Neural cell (in vitro differentiated cells): ENCODE results near the gene TNFRSF12A. TPM values are rescaled to one million over a fixed set of nuclear protein-coding genes. Genes with fewer than 3 reads are reported as not detected.

Experiments
- H2AFZ ChIP-seq: fragments of 200-600, 300-800 bp; sonication (generic), shearing (Covaris generic); 2 replicates; pipeline ENCODE4 v1.6.0; 2014; ENCODE audit warnings: low read depth, mild to moderate bottlenecking, antibody characterized with exemption, low read length, moderate library complexity
- H3F3A ChIP-seq: fragments of 200-600 bp; shearing (Covaris generic); 2 replicates; pipeline ENCODE4 v1.6.1; 2016; ENCODE audit warnings: mild to moderate bottlenecking, moderate library complexity, mixed read lengths, antibody characterized with exemption, low read length; ENCODE audit not compliant: insufficient read depth, poor library complexity, severe bottlenecking
- H3K27ac ChIP-seq: fragments of 200-600, 300-800 bp; sonication (generic), shearing (Covaris generic); 2 replicates; pipeline ENCODE4 v1.5.1; 2014; ENCODE audit warnings: mild to moderate bottlenecking, low read length, moderate library complexity
- H3K27me3 ChIP-seq: fragments of 300-800, 200-600 bp; sonication (generic), shearing (Covaris generic); 2 replicates; pipeline ENCODE4 v1.6.0; 2014; ENCODE audit warnings: mild to moderate bottlenecking, low read depth, low read length, moderate library complexity; ENCODE audit not compliant: insufficient read depth
- H3K36me3 ChIP-seq: fragments of 300-800, 200-600 bp; sonication (generic), shearing (Covaris generic); 2 replicates; pipeline ENCODE4 v1.5.1; 2014; ENCODE audit warnings: mild to moderate bottlenecking, antibody characterized with exemption, low read length, moderate library complexity; ENCODE audit not compliant: insufficient read depth
- H3K4me2 ChIP-seq: fragments of 300-800, 200-600 bp; sonication (generic), shearing (Covaris generic); 2 replicates; pipeline ENCODE4 v1.6.0; 2014; ENCODE audit warnings: mild to moderate bottlenecking, low read length
- H3K4me3 ChIP-seq: fragments of 300-800, 200-600 bp; sonication (generic), shearing (Covaris generic); 2 replicates; pipeline ENCODE4 v1.5.1; 2014; ENCODE audit warnings: mild to moderate bottlenecking, low read length, moderate library complexity
- H3K79me2 ChIP-seq: fragments of 200-600 bp; shearing (Covaris generic); replicated peaks from 2 replicates; pipeline ENCODE4 v1.6.0; 2014; ENCODE audit warnings: mild to moderate bottlenecking, low read length, moderate library complexity; ENCODE audit not compliant: insufficient read depth
- H3K9ac ChIP-seq: fragments of 300-800, 200-600 bp; sonication (generic), shearing (Covaris generic); 2 replicates; pipeline ENCODE4 v1.6.1; 2016; ENCODE audit warnings: mild to moderate bottlenecking, low read length, mixed read lengths
- H3K9me2 ChIP-seq: fragments of 200-600 bp; shearing (Covaris generic); 2 replicates; pipeline ENCODE4 v1.6.1; 2016; ENCODE audit warnings: mild to moderate bottlenecking, low read length, mixed read lengths; ENCODE audit not compliant: insufficient read depth
- H3K9me3 ChIP-seq: fragments of 200-600, 300-800 bp; sonication (generic), shearing (Covaris generic); 2 replicates; pipeline ENCODE4 v1.6.1; 2016; ENCODE audit warnings: mild to moderate bottlenecking, mixed run types, low read length, moderate library complexity, mixed read lengths
- H4K20me1 ChIP-seq: fragments of 200-600 bp; shearing (Covaris generic); 2 replicates; pipeline ENCODE4 v1.6.1; 2016; ENCODE audit warnings: mild to moderate bottlenecking, mixed run types; ENCODE audit not compliant: insufficient read depth
- EP300 ChIP-seq: fragments of 450-650 bp; conservative IDR thresholded peaks from 2 replicates; pipeline ENCODE4 v1.6.1; 2014; ENCODE audit warnings: antibody characterized with exemption, mild to moderate bottlenecking, moderate library complexity; ENCODE audit not compliant: poor library complexity, severe bottlenecking
- EZH2 ChIP-seq: fragments of 200-600, 300-800 bp; shearing (Covaris generic), sonication (generic); IDR thresholded peaks from 2 replicates; pipeline ENCODE4 v1.6.1; 2014; ENCODE audit warnings: antibody characterized with exemption, low read length, borderline replicate concordance, mild to moderate bottlenecking; ENCODE audit not compliant: insufficient read depth, poor library complexity, severe bottlenecking
- MXI1 ChIP-seq: fragments of 450-650 bp; conservative IDR thresholded peaks from 2 replicates; pipeline ENCODE4 v1.6.1; 2014; ENCODE audit warnings: antibody characterized with exemption, mild to moderate bottlenecking; ENCODE audit not compliant: poor library complexity, severe bottlenecking
- POLR2AphosphoS5 ChIP-seq: IDR thresholded peaks from 2 replicates; pipeline ENCODE4 v1.6.1; 2012
- RAD21 ChIP-seq: fragments of 450-650 bp; conservative IDR thresholded peaks from 2 replicates; pipeline ENCODE4 v1.6.1; 2014; ENCODE audit warnings: antibody characterized with exemption, mild to moderate bottlenecking, moderate library complexity
- SMC3 ChIP-seq: fragments of 450-650 bp; conservative IDR thresholded peaks from 2 replicates; pipeline ENCODE4 v1.6.1; 2014; ENCODE audit warnings: antibody characterized with exemption, mild to moderate bottlenecking, moderate library complexity; ENCODE audit not compliant: poor library complexity
- TAF1 ChIP-seq: IDR thresholded peaks from 2 replicates; pipeline ENCODE4 v1.6.1; 2012; ENCODE audit warnings: low read depth
- polyA plus RNA-seq: library from polyadenylated mRNA; depleted of rRNA; stranded (reverse); fragments of >200 nt; gene quantifications from 2 replicates; pipeline ENCODE4 v1.2.3, GENCODE V29; 2014
- TF ChIP-seq, protein P1 (sequence below): fragments of 450-650 bp; IDR thresholded peaks from 2 replicates; pipeline ENCODE4 v1.5.1; 2014; ENCODE audit warnings: antibody characterized with exemption, mild to moderate bottlenecking, moderate library complexity; ENCODE audit not compliant: poor library complexity, severe bottlenecking
- TF ChIP-seq, protein P2 (sequence below): IDR thresholded peaks from 2 replicates; pipeline ENCODE4 v1.6.1; 2012; ENCODE audit warnings: borderline replicate concordance

The TNFRSF12A gene
- polyA plus RNA-seq, 1 donor from 2014 or later = 2.3 TPM

GRCh38 chr16:2999929-3000328 lies 20.2 kb upstream of the TNFRSF12A start:
- Histone ChIP-seq H3K4me2 (no peak overlapping the region), H3F3A (no peaks in the 10 kb centered on the region), H4K20me1 (no peaks in the 10 kb centered on the region), H3K9me2 (no peaks in the 10 kb centered on the region), H2AFZ (no peak overlapping the region), H3K27ac (no peak overlapping the region), H3K9me3 (no peaks in the 10 kb centered on the region), H3K9ac (no peak overlapping the region), H3K36me3 (no peaks in the 10 kb centered on the region), H3K4me3 (no peak overlapping the region), H3K79me2 (no peaks in the 10 kb centered on the region), H3K27me3 (peaks cover 3% of the 10 kb centered on the region)
- TF ChIP-seq, protein P1, sequence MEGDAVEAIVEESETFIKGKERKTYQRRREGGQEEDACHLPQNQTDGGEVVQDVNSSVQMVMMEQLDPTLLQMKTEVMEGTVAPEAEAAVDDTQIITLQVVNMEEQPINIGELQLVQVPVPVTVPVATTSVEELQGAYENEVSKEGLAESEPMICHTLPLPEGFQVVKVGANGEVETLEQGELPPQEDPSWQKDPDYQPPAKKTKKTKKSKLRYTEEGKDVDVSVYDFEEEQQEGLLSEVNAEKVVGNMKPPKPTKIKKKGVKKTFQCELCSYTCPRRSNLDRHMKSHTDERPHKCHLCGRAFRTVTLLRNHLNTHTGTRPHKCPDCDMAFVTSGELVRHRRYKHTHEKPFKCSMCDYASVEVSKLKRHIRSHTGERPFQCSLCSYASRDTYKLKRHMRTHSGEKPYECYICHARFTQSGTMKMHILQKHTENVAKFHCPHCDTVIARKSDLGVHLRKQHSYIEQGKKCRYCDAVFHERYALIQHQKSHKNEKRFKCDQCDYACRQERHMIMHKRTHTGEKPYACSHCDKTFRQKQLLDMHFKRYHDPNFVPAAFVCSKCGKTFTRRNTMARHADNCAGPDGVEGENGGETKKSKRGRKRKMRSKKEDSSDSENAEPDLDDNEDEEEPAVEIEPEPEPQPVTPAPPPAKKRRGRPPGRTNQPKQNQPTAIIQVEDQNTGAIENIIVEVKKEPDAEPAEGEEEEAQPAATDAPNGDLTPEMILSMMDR = no peak
- TF ChIP-seq EZH2 (no peak), TAF1 (no peak), SMC3 (no peak), EP300 (no peak), MXI1 (no peak), RAD21 (no peak), POLR2AphosphoS5 (no peak)
- TF ChIP-seq, protein P2, sequence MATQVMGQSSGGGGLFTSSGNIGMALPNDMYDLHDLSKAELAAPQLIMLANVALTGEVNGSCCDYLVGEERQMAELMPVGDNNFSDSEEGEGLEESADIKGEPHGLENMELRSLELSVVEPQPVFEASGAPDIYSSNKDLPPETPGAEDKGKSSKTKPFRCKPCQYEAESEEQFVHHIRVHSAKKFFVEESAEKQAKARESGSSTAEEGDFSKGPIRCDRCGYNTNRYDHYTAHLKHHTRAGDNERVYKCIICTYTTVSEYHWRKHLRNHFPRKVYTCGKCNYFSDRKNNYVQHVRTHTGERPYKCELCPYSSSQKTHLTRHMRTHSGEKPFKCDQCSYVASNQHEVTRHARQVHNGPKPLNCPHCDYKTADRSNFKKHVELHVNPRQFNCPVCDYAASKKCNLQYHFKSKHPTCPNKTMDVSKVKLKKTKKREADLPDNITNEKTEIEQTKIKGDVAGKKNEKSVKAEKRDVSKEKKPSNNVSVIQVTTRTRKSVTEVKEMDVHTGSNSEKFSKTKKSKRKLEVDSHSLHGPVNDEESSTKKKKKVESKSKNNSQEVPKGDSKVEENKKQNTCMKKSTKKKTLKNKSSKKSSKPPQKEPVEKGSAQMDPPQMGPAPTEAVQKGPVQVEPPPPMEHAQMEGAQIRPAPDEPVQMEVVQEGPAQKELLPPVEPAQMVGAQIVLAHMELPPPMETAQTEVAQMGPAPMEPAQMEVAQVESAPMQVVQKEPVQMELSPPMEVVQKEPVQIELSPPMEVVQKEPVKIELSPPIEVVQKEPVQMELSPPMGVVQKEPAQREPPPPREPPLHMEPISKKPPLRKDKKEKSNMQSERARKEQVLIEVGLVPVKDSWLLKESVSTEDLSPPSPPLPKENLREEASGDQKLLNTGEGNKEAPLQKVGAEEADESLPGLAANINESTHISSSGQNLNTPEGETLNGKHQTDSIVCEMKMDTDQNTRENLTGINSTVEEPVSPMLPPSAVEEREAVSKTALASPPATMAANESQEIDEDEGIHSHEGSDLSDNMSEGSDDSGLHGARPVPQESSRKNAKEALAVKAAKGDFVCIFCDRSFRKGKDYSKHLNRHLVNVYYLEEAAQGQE = no peak

DNA sequence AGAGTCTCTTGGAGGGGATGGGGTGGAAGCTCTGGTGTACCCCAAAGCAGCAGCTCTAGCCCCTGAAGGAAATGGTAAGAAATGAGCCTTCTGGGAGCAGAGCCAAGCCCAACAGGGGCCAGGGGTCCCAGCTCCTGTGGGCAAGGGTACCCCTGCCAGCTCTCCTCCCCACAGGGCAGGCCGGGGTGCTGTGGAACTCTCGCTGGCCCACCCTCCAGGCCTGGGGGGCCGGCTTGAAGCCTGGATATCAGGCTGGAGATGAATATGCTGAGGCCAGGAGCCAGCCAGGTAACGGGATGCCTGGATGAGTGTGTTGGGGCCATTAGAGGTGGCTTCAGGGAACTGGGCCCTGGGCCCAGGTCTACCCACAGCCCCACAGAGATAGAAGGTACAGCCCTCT lies 19.6 kb upstream of the TNFRSF12A start:
- Histone ChIP-seq H3K4me2 (no peak overlapping the region), H3K9me3 (no peaks in the 10 kb centered on the region), H3K4me3 (no peak overlapping the region), H4K20me1 (no peaks in the 10 kb centered on the region), H3K9me2 (no peaks in the 10 kb centered on the region), H3K79me2 (no peaks in the 10 kb centered on the region), H3K36me3 (no peaks in the 10 kb centered on the region), H3K9ac (no peak overlapping the region), H2AFZ (no peak overlapping the region), H3F3A (no peaks in the 10 kb centered on the region), H3K27ac (no peak overlapping the region), H3K27me3 (peaks cover 8% of the 10 kb centered on the region)
- no peak for TF ChIP-seq EZH2
- TF ChIP-seq TAF1 = no peak
- no peak for TF ChIP-seq SMC3
- TF ChIP-seq MXI1 = no peak
- TF ChIP-seq, protein P2 = no peak
- no peak for TF ChIP-seq POLR2AphosphoS5
- TF ChIP-seq, protein P1 = no peak
- no peak for TF ChIP-seq EP300
- TF ChIP-seq RAD21 = no peak
